HPDE6-E6E7 (cell line): Measurements from ENCODE around the gene F2R.
"Not testable (repeated sequence)": the region's sequence is repeated elsewhere in the genome, so short reads cannot be mapped to it uniquely, and the experiment has no call there.

Experiments used
- DNase-seq: peaks from one replicate; pipeline ENCODE4 v3.0.0; 2011; ENCODE audit warnings: missing footprints; ENCODE audit errors: extremely low spot score

The F2R gene

DNA sequence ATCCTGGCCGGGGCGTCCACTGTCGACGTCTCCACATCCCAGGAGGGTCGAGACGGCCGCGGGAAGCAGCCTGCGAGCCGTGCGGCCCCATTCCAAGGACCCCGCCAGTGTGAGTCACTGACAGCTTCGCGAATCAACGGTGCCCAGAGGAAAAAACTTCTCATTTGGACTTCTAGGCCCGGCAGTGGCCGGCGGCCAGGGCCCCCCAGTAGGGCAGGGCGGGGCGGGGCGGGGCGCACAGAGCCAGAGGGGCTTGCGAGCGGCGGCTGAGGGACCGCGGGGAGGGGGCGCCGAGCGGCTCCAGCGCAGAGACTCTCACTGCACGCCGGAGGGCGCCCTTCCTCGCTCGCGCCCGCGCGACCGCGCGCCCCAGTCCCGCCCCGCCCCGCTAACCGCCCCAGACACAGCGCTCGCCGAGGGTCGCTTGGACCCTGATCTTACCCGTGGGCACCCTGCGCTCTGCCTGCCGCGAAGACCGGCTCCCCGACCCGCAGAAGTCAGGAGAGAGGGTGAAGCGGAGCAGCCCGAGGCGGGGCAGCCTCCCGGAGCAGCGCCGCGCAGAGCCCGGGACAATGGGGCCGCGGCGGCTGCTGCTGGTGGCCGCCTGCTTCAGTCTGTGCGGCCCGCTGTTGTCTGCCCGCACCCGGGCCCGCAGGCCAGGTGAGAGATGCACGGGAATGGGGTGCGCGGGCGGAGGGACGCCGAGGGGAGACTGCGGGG, at the start of gene F2R:
TSS of gene F2R (plus strand) at position 391 of the 720 bp plus-strand sequence. CDS start at position 573, 182 bp downstream.
- DNase-seq = peak; percentile 38

DNA sequence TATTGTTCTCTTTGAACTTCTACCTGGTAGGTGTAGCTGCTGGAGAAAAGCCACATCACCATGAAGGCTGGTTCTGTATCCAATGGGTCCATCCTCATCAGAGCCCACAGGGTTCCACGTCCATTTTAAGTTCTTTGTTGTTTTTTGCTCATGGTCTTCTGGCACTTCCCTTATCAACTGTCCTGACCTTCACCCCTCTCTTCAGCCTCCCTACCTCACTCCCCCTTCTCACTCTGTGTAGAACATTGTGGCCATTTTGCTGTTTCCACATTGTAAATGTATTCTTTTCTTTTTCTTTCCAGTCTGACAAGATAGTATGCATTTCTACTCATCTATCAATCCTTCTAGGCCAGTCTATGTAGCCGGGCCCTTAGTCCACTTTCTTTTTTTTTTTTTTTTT, 48.4 kb upstream of the F2R start:
- DNase-seq = no peak

DNA sequence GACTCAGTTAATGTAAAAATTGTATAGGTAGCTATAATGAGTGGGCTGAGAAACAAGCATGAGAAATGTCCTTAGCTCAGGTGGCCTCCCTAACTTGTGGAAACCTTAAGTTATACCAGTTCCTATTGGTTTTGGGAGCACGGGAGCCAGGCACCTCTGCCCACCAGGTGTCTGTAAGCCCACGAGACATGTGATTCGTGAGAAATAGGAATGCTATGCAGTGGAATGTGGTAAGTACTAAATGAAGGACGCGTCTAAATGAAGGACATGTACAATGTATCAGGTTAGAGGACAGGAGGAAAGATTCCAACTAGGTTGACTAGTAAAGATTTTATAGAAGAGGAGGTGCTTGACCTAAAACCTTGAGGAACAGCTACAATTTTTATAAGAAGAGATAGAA, 46.7 kb upstream of the F2R start:
- DNase-seq = no peak

GRCh38 chr5:76670508-76670907, 45.4 kb upstream of the F2R start:
- no peak for DNase-seq

DNA sequence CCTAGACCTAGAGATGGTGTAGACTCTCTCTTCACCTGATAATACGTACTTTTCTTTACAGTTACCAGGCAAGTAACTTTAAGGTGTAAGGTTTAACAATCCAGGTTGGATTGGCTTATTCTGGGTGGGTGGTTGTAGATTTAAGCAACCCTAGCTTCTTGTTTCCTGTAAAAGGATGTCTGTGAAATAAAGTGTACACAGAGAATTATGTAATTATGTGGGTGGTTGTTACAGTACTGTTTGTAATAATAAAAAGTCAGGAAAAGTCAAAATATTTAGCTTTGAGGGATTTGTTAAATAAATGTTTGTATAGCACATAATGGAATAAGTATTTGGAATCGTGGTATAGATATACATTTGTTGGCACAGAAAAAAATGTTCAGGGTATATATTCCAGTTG, 43.7 kb upstream of the F2R start:
- DNase-seq = no peak

GRCh38 chr5:76673125-76673524, 42.8 kb upstream of the F2R start:
- DNase-seq = no peak

DNA sequence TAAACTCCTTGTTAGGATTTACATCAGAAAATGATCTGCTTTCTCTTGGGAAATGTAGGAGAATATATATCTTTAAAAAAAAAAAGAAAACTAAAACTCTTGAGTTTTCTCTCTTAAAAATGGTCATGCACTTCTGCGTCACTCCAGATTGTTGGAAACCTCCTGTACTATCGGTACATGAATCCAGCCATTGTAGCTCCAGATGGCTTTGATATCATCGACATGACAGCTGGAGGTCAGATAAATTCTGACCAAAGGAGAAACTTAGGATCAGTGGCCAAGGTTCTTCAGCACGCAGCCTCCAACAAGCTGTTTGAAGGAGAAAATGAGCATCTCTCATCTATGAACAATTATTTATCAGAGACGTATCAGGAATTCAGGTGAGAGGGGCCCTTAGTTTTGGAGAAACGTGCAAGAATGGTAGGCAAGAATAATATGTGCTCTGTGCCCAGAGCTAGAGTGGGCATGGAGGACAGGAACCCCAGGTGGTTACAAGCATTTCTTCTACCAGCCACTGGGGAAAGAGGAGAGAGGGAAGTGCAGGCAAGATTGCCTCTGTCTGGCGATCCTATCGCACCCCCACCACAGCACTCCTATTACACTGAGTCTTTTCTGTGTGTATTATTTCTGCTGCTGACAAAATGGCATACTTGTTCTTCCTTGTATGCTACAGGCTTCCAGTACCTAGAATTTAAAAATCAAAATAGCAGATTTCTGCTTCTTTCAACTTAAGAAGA, 41.4 kb upstream of the F2R start:
- no peak for DNase-seq

DNA sequence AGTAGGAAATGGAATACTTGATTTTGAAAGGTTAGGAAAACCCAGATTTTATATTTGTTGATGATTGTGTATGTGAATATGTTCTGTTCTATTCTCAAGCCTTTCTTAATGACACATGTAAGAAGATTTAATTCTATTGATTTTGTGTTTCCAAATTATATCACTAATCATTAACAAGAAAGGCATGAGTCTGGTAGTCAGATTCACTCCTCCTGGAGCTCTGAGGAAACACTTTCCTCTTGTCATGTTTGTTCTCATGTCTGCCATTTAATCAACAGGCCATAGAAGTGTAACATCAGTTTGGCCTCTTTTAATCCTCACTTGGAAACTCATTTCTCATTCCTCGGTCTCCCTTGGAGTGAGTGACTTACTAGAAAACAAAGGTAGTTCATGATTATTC, 40.6 kb upstream of the F2R start:
- no peak for DNase-seq

GRCh38 chr5:76677849-76678472, 38.0 kb upstream of the F2R start:
- no peak for DNase-seq

DNA sequence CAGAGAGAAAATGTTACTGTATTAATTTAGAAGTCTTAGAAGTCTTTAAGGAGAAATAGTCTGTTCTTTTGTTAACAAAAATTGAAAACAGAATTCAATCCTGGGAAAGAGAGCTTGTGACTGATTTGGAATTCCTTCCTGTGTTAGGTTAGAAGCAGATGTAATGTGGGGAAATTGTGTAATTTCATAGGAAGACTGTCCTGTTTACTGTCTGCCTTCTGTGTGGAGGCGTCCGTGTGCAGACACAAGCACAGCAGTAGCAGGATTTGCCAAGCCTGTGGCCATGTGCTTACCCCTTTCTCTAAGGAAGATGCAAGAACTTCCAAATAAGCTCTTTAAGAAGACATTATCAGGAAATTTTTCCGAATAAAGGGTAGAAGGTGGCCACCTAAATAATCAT, 36.7 kb upstream of the F2R start:
- no peak for DNase-seq

DNA sequence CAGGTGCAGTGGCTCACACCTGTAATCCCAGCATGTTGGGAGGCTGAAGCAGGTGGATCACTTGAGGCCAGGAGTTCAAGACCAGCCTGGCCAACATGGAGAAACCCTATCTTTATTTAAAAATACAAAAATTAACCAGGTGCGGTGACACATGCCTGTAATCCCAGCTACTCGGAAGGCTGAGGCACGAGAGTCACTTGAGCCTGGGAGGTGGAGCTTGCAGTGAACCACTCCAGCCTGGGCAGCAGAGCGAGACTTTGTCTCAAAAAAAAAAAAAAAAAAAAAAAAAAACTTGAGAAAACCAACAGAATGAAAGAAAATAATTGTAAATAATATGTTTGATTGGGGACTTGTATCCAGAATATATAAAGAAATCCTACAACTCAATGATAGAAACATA, 35.1 kb upstream of the F2R start:
- DNase-seq = not testable (repeated sequence)

DNA sequence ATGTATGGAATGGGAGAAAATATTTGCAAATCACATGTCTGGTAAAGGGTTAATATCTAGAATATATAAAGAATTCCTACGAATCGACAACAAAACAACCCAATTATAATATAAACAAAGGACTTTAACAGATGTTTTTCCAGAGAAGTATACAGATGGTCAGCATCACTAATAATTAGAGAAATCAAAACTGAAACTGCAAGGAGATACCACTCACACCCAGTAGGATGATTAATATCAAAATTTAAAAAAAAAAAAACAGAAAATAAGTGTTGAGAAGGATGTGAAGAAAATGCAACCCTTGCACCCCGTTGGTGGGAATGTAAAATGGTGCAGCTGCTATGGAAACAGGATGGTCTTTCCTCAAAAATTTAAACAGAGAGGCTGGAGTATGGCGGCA, 34.6 kb upstream of the F2R start:
- no peak for DNase-seq

GRCh38 chr5:76682387-76682786, 33.5 kb upstream of the F2R start:
- no peak for DNase-seq

DNA sequence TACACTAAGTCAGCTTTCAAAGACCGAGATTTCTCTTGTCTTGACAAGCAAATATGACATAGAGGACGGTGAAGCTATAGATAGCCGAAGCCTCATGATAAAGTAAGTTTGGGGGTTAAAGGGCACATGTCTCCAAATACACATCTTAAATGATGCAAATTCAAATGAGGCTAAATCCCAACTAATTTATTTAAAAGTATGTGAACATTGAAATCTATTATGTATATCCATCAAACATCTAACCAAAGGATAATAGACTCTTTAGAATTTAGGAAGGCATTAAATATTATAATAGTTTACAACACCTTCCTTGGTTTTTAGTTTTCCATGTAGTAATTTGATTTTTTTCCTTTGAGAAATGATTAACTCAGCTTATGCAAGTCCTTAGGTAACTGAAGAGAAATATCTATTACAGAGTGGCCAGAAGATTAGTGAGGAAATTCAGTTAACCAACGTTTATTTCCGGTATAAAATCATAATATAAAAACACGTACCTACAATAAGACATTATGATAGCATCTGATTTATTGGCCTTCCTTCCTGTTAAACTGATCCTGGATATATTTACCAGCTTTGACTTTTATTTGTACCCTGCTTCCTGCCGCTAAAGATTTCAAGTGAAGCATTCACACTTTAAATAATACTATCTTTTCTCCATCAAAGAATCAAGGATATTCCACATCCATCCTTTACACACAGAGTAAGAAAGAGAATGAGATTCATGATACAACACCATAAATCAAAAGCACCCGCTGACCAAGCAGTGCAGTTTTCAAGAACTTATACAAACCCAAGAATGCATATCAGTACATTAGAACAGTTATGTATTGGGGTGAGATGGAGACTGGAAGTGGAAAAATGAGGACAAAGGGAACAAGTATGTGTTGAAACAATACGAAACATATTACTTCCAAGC, 31.9 kb upstream of the F2R start:
- DNase-seq = no peak

- no peak for DNase-seq
Observed at GRCh38 chr5:76684756-76685519, 31.0 kb upstream of the F2R start.

GRCh38 chr5:76685704-76686103, 30.2 kb upstream of the F2R start:
- no peak for DNase-seq

DNA sequence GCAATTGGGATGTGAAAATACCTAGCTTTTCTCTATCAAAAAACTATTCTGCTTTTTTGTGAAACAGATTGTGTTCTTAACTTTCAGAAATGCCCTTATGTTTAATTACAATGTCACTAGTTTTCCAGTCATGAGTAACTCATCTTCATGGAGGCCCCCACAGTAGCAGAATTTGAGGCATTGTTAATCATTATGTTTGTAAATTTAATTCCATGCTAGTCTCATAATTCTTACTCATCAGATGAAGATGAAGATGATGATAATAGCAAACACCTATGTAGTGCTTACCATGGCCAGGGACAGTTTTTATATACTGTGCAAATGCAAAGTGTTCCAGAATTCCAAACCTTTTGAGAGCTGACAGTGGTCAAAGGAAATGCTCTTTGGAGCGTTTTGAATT, 27.7 kb upstream of the F2R start:
- no peak for DNase-seq

DNA sequence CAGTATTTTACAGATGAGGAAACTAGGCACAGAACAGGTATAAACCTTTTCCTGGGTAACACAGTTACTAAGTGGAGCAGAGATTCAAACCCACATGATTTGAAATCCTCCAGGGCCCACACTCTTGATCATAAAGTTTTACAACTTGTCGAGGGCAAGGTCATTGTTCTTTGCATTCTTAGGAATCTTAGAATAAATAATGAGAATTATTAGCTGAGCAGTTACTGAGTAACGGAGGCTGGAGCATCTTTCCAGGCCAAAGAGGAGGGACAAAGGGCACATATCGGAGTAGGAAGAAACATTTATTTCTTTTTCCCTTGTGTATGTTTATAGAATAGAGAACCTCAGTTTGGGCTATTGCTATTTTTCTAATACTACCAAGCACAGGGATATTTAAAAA, 27.1 kb upstream of the F2R start:
- DNase-seq = no peak

GRCh38 chr5:76689321-76690036, 26.4 kb upstream of the F2R start:
- DNase-seq = peak; percentile 31

DNA sequence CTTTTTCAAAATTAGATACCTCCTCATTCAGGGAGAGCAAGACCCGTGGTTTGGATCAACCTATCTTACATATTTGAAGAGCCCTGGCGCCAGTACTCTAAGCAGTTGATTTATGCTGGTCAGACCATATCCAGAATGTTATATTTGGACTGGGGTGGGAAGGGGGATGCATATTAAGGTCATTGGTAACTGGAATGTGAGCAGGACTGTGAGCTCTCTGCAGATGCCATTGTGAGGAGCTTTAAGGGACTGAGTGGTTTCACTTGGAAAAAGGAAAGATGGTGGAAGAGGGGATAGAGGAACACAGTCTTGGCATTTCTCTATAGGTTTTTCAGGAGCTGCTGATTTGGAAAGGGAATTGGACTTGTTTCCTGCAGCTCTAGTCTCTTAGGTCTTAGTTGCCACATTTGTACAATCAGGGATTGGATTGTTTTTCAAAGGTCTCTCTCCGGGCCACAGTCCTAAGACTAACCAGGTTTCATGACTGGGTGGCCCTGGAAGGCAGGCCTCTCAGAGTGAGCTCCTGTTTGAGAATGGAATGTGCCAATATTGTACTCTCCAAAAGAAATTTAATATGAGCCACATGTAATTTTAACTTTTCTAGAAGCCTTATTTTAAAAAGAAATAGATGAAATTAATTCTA, 25.8 kb upstream of the F2R start:
- DNase-seq = no peak
